Middle frontal gyrus (tissue), 1 donor: ENCODE results near the gene CADPS.

ENCODE experiments used
- DNase-seq: peaks from one replicate; pipeline ENCODE4 v3.0.0-alpha.2; 2015; ENCODE audit warnings: low spot score; ENCODE audit errors: extremely low spot score

CADPS gene

GRCh38 chr3:62446337-62446940 is 428.8 kb downstream of the CADPS start:
- no peak for DNase-seq

- no peak for DNase-seq
Observed at GRCh38 chr3:62445275-62445674, 429.9 kb downstream of the CADPS start.

- DNase-seq: no peak
Observed at GRCh38 chr3:62439978-62440377, 435.2 kb downstream of the CADPS start.

GRCh38 chr3:62439176-62439813 is 435.9 kb downstream of the CADPS start:
- no peak for DNase-seq

- DNase-seq: no peak
Observed at GRCh38 chr3:62436785-62437184, 438.4 kb downstream of the CADPS start.

GRCh38 chr3:62433396-62433795 is 441.8 kb downstream of the CADPS start:
- DNase-seq: no peak

GRCh38 chr3:62421207-62421606 is 454.0 kb downstream of the CADPS start:
- no peak for DNase-seq

GRCh38 chr3:62416144-62416543 is 459.1 kb downstream of the CADPS start:
- no peak for DNase-seq

GRCh38 chr3:62415312-62415801 is 459.9 kb downstream of the CADPS start:
- no peak for DNase-seq

- DNase-seq: no peak
Observed at GRCh38 chr3:62414786-62415185, 460.4 kb downstream of the CADPS start.

GRCh38 chr3:62413687-62414086 is 461.5 kb downstream of the CADPS start:
- no peak for DNase-seq

GRCh38 chr3:62406945-62407344 is 468.3 kb downstream of the CADPS start:
- no peak for DNase-seq

- DNase-seq: no peak
Observed at GRCh38 chr3:62405566-62405965, 469.6 kb downstream of the CADPS start.

GRCh38 chr3:62405135-62405534 is 470.1 kb downstream of the CADPS start:
- no peak for DNase-seq

- DNase-seq: no peak
Observed at GRCh38 chr3:62404321-62404720, 470.9 kb downstream of the CADPS start.

- no peak for DNase-seq
Observed at GRCh38 chr3:62403765-62404164, 471.5 kb downstream of the CADPS start.

- DNase-seq: no peak
Observed at GRCh38 chr3:62392626-62393292, 482.5 kb downstream of the CADPS start.

- no peak for DNase-seq
Observed at GRCh38 chr3:62387251-62387650, 488.0 kb downstream of the CADPS start.

- no peak for DNase-seq
Observed at GRCh38 chr3:62379321-62379798, 495.9 kb downstream of the CADPS start.

GRCh38 chr3:62378921-62379320 is 496.3 kb downstream of the CADPS start:
- DNase-seq: no peak

GRCh38 chr3:62378311-62378789 is 496.9 kb downstream of the CADPS start:
- no peak for DNase-seq
